ENCODE results near the gene PAF1.

- TF ChIP-seq POLR2AphosphoS5 (IDR thresholded peaks at IDR 0.05; ENCODE audit: low read depth, low read length) (no peak), POLR2A (IDR thresholded peaks at IDR 0.05; ENCODE audit: low read depth, low read length) (no peak), TAF1 (IDR thresholded peaks at IDR 0.05; ENCODE audit: low read depth, low read length) (no peak), SPI1 (IDR thresholded peaks at IDR 0.05; ENCODE audit: low read depth, low read length) (no peak)
Observed at GRCh38 chr19:39422020-39422419, 31.1 kb upstream of the PAF1 start.
